Amygdala (tissue), 56 donors: ENCODE measurements around the gene NUP214.
"Not testable (repeated sequence)": the region's sequence is repeated elsewhere in the genome, so short reads cannot be mapped to it uniquely, and the experiment has no call there.

Experiments
- DNase-seq, 56 donors: peaks; one replicate each; lab custom pipeline; 2025; lab: John Stamatoyannopoulos, UW

NUP214 gene

GRCh38 chr9:131096269-131097125 is 28.9 kb upstream of the NUP214 start, which contains the start of gene AIF1L:
Gene AIF1L (plus strand): TSS chr9:131096531. CDS start chr9:131096630, 99 bp downstream.
- DNase-seq, result peak in 45 of 56 donors; percentile 28 to 84 (median 56)

DNA sequence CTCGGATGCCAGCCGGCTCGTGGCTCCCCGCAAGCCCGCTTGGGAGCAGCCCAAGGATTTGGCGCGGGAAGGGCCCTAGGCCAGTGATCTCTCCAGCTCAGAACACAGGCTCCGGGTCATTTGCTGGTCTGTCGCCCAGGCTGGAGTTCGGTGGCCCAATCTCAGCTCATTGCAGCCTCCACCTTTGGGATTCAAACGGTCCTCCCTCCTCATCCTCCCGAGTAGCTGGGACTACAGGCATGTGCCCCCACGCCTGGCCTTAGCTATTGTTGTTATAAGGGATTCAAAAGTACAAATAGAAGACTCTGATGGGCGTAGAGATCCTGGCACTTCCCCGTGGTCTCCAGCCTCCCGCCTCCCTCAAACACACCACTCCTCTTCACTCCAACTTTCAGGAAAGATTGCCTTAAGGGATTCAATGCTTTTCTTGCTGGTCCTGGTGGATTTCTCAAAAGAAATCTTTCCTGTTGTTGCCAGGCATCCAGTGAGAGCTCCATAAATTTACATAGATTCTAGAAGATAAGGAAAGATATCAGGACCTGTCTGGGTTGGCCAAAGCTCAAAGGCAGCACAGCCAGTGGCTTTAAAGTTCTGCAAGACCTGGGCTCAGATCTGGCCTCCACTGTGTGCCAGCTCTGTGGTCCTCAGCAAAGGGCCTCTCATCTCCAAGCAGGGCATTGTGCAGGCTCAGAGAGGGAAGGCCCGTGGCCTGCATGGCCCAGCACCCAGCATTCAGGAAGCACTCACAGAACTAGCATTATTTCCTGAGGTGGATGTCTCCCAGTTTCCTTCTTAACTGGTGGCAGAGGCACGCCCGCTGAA is 28.0 kb upstream of the NUP214 start:
- peak in 5 of 56 donors; percentile 8 to 26 (median 16) for DNase-seq

DNA sequence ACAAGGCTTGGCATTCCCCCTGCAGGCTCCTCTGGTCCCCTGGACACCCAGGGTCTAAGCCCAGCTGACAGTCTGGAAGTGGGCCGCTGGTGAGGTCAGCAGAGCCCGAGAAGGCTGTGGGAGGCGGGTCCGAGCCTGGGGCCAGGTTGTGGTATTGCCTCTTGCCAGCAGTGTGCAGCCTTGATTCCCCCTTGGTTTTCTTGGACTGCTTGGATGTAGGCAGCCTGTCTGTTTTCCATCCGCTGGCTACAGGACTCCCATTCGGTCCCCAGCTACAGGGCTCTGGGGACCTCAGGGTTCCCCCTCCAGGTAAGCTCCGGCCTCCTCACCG is 27.5 kb upstream of the NUP214 start:
- DNase-seq, result peak in 12 of 56 donors; percentile 8 to 51 (median 30)

- no peak for DNase-seq
Observed at GRCh38 chr9:131098391-131099101, 26.8 kb upstream of the NUP214 start.

DNA sequence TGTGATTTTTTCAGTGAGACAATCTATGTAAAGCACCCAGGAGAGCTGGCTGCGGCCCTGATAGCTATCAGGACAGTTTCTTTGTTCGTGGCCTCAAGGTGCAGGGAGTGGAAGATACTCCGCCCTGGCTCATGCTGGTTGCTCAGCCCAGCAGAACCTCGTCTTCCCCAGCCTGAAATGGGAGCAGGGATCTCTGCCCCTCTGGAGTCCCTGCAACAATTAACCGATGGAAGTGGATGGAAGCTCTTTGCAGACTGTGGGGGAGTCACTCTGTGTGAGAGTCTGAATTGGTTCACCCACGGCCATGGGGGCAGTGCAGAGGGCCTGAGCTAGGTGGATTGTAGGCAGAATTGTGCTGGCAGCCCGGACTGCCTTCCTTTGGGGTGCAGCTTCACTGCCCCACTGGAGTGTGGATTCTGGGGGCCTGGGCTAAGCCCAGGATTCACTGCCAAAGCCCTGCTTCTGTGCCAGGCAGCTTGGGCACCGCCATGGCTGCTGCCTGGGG is 26.2 kb upstream of the NUP214 start:
- DNase-seq, result peak in 2 of 56 donors; percentile 12 to 14

DNA sequence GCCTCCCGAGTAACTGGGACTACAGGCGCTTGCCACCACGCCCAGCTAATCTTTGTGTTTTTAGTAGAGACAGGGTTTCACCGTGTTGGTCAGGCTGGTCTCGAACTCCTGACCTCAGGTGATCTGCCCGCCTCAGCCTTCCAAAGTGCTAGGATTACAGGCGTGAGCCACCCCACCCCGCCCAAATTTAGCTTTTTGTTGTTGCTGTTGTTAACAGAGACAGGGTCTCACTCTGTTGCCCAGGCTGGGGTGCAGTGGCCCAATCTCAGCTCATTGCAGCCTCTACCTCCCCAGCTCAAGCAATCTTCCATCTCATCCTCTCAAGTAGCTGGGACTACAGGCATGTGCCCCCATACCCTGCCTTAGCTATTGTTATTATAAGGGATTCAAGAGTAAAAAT is 25.5 kb upstream of the NUP214 start:
- DNase-seq, result not testable (repeated sequence)

DNA sequence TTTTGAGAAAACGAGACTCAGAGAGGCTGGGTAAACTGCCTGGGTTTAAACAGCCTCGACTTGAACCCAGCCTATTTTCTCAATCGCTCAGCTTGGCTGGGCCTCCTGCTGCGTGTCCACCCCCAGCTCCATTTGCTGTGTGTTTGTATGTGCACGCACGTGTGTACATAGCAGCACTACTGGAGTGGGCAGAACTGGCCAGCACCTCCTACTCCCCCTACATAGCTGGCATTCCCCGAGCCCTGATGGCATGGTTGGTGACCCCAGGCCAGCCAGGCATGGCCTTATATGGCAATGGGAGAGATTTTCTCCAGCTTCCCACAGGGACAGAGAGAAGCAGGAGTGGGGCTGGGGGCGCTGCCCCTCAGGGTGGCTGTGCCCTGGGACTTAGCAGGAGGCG is 24.9 kb upstream of the NUP214 start:
- DNase-seq, result no peak

DNA sequence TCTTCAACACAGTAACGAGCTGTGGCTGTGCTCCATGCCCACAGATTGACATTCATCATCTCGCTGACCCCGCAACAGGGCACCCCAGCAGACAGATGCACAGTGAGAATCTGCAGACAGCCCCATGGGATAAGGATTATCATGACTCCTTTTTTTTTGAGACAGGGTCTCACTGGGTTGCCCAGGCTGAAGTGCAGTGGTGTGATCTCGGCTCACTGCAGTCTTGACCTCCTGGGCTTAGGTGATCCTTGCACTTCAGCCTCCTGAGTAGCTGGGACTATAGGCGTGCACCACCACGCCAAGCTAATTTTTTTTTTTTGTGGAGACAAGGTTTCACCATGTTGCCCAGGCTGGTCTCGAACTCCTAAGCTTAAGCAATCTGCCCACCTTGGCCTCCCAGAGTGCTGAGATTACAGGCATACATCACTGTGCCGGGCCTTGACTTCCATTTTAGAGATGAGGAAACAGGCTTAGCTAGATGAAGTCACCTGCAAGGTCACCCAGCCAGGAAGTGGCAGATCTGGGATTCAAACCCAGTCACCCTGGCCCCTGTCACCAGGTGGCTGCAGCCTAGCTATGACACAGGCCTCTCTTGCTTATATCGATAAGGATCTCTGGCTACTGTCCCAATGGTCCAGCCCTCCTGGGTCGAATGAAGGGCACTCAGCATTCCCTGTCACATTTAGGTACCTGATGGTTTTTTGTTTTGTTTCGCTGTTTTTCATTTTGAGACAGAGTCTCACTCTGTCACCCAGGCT is 24.0 kb upstream of the NUP214 start:
- DNase-seq, result no peak

DNA sequence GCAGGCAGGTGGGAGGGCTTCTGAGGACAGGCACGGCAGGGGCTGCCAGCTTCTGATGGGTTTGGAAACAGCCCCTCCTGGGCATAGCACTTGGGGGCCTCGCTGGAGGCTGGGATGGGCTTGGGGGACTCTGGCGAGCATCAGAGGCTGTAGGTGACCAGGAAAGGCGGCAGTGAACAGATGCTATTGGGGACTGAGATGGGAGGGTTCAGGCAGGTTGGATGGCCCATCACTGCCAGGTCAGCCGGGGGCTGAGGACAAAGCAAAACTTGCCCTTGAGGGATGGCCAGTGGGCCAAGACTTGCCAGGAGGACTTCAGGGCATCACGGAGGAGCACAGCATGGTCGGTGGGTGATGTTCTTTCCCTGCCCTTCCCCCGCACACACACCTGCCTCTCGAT is 22.4 kb upstream of the NUP214 start:
- DNase-seq, result no peak

DNA sequence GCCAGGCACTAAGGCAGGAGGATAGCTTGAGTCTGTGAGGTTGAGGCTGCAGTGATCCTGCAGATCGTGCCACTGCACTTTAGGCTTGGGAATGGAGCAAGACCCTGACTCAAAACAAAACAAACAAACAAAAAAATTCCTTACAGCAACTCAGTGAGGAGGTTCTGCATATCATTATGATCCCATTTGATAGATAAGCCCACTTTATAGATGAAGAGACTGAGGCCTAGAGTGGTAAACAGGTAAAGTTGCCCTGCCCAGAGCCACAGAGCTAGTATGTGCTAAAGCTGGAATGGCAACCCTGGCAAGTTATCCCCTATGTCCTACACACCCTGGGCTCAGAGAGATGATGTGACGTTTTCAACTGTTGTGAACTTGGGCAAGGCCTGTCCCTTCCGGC is 21.9 kb upstream of the NUP214 start:
- DNase-seq, result no peak

- no peak for DNase-seq
Observed at GRCh38 chr9:131104016-131104740, 21.2 kb upstream of the NUP214 start.

GRCh38 chr9:131105952-131106351 is 19.4 kb upstream of the NUP214 start:
- DNase-seq, result no peak

GRCh38 chr9:131107760-131108159 is 17.6 kb upstream of the NUP214 start:
- peak in 27 of 56 donors; percentile 12 to 68 (median 39) for DNase-seq

DNA sequence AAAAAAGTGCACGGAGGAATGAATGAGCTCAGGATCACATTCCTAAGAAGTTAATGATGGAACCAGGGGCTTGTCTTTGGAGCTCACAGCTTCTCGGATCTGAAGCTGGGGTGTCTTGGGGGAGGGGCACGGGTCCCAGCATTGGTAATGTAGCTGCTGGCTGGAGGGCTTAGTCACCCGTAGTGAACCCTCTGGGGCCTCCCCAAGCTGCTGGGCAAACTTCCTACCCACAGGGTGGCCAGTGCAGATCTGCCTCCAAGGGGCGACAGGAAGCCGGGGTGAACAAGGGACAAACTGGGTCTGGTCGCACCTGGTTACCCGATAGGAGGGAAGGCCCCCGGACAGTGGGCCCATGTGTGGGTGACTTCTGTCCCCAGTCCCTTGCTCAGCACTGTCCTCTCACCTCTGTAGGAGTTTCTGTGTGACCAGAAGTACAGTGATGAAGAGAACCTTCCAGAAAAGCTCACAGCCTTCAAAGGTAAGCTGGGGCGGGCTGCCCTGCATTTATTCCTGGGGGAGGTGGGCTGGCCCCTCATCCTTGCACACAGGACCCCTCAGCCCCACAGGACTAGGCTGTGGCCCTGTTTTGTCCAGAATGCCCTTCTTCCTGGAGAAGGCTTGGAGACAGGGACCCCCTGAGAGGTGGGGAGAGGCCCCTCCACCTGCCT is 14.1 kb upstream of the NUP214 start:
- DNase-seq, result peak in 7 of 56 donors; percentile 10 to 41 (median 20)

- peak; percentile 49 to 98 (median 88) for DNase-seq
Observed at GRCh38 chr9:131111854-131112311, 13.5 kb upstream of the NUP214 start.

GRCh38 chr9:131112374-131113154 is 12.8 kb upstream of the NUP214 start:
- DNase-seq, result peak in 9 of 56 donors; percentile 42 to 66 (median 59)

DNA sequence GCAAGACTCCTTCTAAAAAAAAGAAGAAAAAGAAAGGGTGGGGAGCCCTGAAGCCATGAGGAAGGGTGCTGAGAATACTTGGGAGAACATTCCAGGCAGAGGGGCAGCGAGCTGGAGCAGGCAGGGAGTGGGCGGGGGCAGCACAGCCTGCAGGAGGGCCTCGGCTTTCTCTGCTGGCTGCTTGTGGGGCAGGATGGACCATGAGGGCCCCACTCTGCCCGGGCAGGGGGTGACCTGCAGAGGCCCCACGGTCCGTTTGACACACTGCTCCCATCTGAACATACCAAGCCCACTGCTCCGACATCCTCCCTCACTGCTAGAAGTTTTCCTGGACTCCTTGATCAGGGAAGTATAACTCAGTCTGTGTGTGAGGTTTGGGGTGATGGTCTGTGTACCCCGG is 11.7 kb upstream of the NUP214 start:
- no peak for DNase-seq

- DNase-seq, result no peak
Observed at GRCh38 chr9:131114084-131114535, 11.3 kb upstream of the NUP214 start.
